Mesothelial cell of epicardium (in vitro differentiated cells): ENCODE data around the gene IL1R1. TPM values are rescaled to one million over a fixed set of nuclear protein-coding genes. Genes with fewer than 3 reads are reported as not detected.
"Not testable (repeated sequence)": the region's sequence is repeated elsewhere in the genome, so short reads cannot be mapped to it uniquely, and the experiment has no call there.

Experiments
- DNase-seq, 2 experiments: peaks; one replicate each; pipeline ENCODE4 v3.0.0; 2021; ENCODE audit warnings: low spot score in 2 of 2; ENCODE audit not compliant: unreplicated experiment in 2 of 2
- H3K27ac Mint-ChIP-seq: 2 replicates; pipeline ENCODE4 v1.8.0; 2021; ENCODE audit warnings: mixed read lengths
- H3K27me3 Mint-ChIP-seq: 2 replicates; pipeline ENCODE4 v1.8.0; 2021; ENCODE audit warnings: low read depth, mixed read lengths
- H3K36me3 Mint-ChIP-seq: 2 replicates; pipeline ENCODE4 v1.8.0; 2021; ENCODE audit warnings: mixed read lengths
- H3K4me1 Mint-ChIP-seq: 2 replicates; pipeline ENCODE4 v1.8.0; 2021; ENCODE audit warnings: mixed read lengths
- H3K4me3 Mint-ChIP-seq: 2 replicates; pipeline ENCODE4 v1.8.0; 2021; ENCODE audit warnings: mild to moderate bottlenecking, moderate library complexity, mixed read lengths
- H3K9me3 Mint-ChIP-seq: 2 replicates; pipeline ENCODE4 v1.8.0; 2021; ENCODE audit warnings: mixed read lengths
- CTCF ChIP-seq: fragments of 200-600 bp; sonication (generic); IDR thresholded peaks from one replicate; pipeline ENCODE4 v1.5.0; 2021; ENCODE audit warnings: antibody characterized with exemption; ENCODE audit not compliant: unreplicated experiment
- total RNA-seq: library from RNA; stranded (reverse); gene quantifications from 3 replicates; pipeline ENCODE4 v1.2.1, GENCODE V29; 2021

The IL1R1 gene
- total RNA-seq, 1 donor from 2014 or later: 13.3 TPM

- Mint-ChIP-seq H3K4me1 (peaks cover 24% of the 10 kb centered on the region), H3K27ac (no peak overlapping the region), H3K9me3 (peaks cover 7% of the 10 kb centered on the region), H3K4me3 (no peak overlapping the region), H3K36me3 (no peaks in the 10 kb centered on the region), H3K27me3 (no peaks in the 10 kb centered on the region)
- DNase-seq: no peak
- no peak for TF ChIP-seq CTCF
Measured at GRCh38 chr2:102103284-102103683, 39.3 kb upstream of the IL1R1 start.

- Mint-ChIP-seq H3K27ac (peak overlapping the region; percentile 67), H3K9me3 (no peaks in the 10 kb centered on the region), H3K36me3 (no peaks in the 10 kb centered on the region), H3K4me1 (peaks cover 24% of the 10 kb centered on the region), H3K27me3 (no peaks in the 10 kb centered on the region), H3K4me3 (peak overlapping the region; percentile 51)
- DNase-seq: no peak
- TF ChIP-seq CTCF: no peak
Measured at GRCh38 chr2:102103992-102104871, 38.3 kb upstream of the IL1R1 start.

GRCh38 chr2:102106133-102106556 is 36.4 kb upstream of the IL1R1 start:
- Mint-ChIP-seq H3K4me3 (no peak overlapping the region), H3K4me1 (peaks cover 16% of the 10 kb centered on the region), H3K27me3 (no peaks in the 10 kb centered on the region), H3K27ac (no peak overlapping the region), H3K9me3 (no peaks in the 10 kb centered on the region), H3K36me3 (no peaks in the 10 kb centered on the region)
- TF ChIP-seq CTCF: no peak
- DNase-seq: no peak

- H3K27ac Mint-ChIP-seq, H3K27me3 Mint-ChIP-seq, H3K36me3 Mint-ChIP-seq, H3K4me3 Mint-ChIP-seq, DNase-seq, H3K9me3 Mint-ChIP-seq: not testable (repeated sequence)
- peaks cover 11% of the 10 kb centered on the region for H3K4me1 Mint-ChIP-seq
Measured at GRCh38 chr2:102106813-102107740, 35.5 kb upstream of the IL1R1 start.

GRCh38 chr2:102107741-102108070 is 34.8 kb upstream of the IL1R1 start:
- Mint-ChIP-seq H3K4me3 (no peak overlapping the region), H3K9me3 (no peaks in the 10 kb centered on the region), H3K4me1 (peaks cover 10% of the 10 kb centered on the region), H3K27me3 (no peaks in the 10 kb centered on the region), H3K36me3 (no peaks in the 10 kb centered on the region), H3K27ac (no peak overlapping the region)
- no peak for DNase-seq
- TF ChIP-seq CTCF: no peak

GRCh38 chr2:102109016-102109415 is 33.5 kb upstream of the IL1R1 start:
- TF ChIP-seq CTCF: no peak
- Mint-ChIP-seq H3K4me3 (no peak overlapping the region), H3K27ac (no peak overlapping the region), H3K9me3 (no peaks in the 10 kb centered on the region), H3K36me3 (no peaks in the 10 kb centered on the region), H3K4me1 (peaks cover 12% of the 10 kb centered on the region), H3K27me3 (no peaks in the 10 kb centered on the region)
- no peak for DNase-seq
